Glutamatergic neuron (in vitro differentiated cells): ENCODE results near the gene GPR150. TPM values are rescaled to one million over a fixed set of nuclear protein-coding genes. Genes with fewer than 3 reads are reported as not detected.

ENCODE experiments used
- DNase-seq: peaks from one replicate; pipeline ENCODE4 v3.0.0; 2022
- H3K27ac Mint-ChIP-seq: one replicate; pipeline ENCODE4 v1.8.0; 2020; ENCODE audit warnings: mild to moderate bottlenecking, mixed read lengths, inconsistent platforms; ENCODE audit not compliant: unreplicated experiment
- H3K27me3 Mint-ChIP-seq: one replicate; pipeline ENCODE4 v1.8.0; 2020; ENCODE audit warnings: mild to moderate bottlenecking, moderate library complexity, mixed read lengths, inconsistent platforms; ENCODE audit not compliant: unreplicated experiment
- H3K36me3 Mint-ChIP-seq: one replicate; pipeline ENCODE4 v1.8.0; 2020; ENCODE audit warnings: mild to moderate bottlenecking, mixed read lengths, inconsistent platforms; ENCODE audit not compliant: unreplicated experiment
- H3K4me1 Mint-ChIP-seq: one replicate; pipeline ENCODE4 v1.8.0; 2020; ENCODE audit warnings: mild to moderate bottlenecking, low read depth, mixed read lengths, inconsistent platforms; ENCODE audit not compliant: unreplicated experiment
- H3K4me3 Mint-ChIP-seq: one replicate; pipeline ENCODE4 v1.8.0; 2020; ENCODE audit warnings: mild to moderate bottlenecking, mixed read lengths, inconsistent platforms; ENCODE audit not compliant: unreplicated experiment
- H3K9me3 Mint-ChIP-seq: one replicate; pipeline ENCODE4 v1.8.0; 2020; ENCODE audit warnings: mild to moderate bottlenecking, moderate library complexity, mixed read lengths, inconsistent platforms; ENCODE audit not compliant: unreplicated experiment
- total RNA-seq: library from RNA; stranded (reverse); fragmentation: NEBNext Ultra II Directional; extraction: Animal tissue kit (Norgen Biotek cat#: 25700); gene quantifications from one replicate; pipeline ENCODE4 v1.2.1, GENCODE V29; 2021; ENCODE audit not compliant: unreplicated experiment
- TF ChIP-seq, protein P1 (sequence below): fragments of 200-600 bp; sonication (generic); IDR thresholded peaks from one replicate; pipeline ENCODE4 v1.5.0; 2021; ENCODE audit not compliant: partially characterized antibody, unreplicated experiment

Gene GPR150
- total RNA-seq, 1 donor from 2014 or later = not detected

DNA sequence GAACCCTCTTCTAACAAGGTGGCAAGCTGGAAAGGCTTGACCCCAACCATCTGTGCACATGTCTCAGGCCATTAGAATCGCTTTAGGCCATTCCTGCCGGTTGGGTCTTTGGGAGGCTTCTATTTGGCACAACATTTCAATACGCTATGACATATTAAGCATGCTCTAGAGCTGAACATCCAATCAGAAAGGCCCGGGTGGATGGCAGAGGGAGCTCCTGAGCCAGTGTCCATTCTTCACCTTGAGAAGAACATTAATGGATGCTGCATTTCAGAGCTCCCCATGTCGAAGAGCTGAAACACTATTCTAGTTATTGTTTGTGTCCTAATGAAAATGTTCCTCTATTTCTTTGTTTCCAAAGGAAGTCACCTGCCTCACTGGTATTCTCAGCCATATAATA lies 50.1 kb downstream of the GPR150 start:
- Mint-ChIP-seq H3K27me3 (no peaks in the 10 kb centered on the region), H3K36me3 (no peaks in the 10 kb centered on the region), H3K27ac (no peak overlapping the region), H3K9me3 (peaks cover 4% of the 10 kb centered on the region), H3K4me1 (peaks cover 10% of the 10 kb centered on the region), H3K4me3 (no peak overlapping the region)
- TF ChIP-seq, protein P1, sequence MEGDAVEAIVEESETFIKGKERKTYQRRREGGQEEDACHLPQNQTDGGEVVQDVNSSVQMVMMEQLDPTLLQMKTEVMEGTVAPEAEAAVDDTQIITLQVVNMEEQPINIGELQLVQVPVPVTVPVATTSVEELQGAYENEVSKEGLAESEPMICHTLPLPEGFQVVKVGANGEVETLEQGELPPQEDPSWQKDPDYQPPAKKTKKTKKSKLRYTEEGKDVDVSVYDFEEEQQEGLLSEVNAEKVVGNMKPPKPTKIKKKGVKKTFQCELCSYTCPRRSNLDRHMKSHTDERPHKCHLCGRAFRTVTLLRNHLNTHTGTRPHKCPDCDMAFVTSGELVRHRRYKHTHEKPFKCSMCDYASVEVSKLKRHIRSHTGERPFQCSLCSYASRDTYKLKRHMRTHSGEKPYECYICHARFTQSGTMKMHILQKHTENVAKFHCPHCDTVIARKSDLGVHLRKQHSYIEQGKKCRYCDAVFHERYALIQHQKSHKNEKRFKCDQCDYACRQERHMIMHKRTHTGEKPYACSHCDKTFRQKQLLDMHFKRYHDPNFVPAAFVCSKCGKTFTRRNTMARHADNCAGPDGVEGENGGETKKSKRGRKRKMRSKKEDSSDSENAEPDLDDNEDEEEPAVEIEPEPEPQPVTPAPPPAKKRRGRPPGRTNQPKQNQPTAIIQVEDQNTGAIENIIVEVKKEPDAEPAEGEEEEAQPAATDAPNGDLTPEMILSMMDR = no peak
- no peak for DNase-seq

DNA sequence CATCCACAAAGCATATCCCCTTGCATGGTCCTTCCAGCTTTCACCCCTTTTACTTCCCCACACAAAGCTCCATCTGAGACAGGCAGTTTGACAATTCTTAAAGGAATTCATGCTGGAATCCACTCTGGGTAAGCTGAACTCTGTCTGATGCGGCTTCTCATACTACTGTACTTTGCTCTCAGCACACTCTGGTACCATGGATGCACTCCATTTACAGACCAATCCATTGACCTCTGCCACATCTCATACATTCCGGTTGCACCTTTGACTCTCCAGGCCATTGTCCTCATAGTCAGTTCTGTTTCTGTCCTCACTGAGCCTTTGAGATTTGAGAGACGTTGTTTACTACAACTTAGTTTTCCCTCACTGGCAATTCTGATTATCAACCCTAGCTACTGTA lies 50.7 kb downstream of the GPR150 start:
- TF ChIP-seq, protein P1 = no peak
- H3K9me3 Mint-ChIP-seq = peaks cover 4% of the 10 kb centered on the region
- H3K4me3 Mint-ChIP-seq = no peak overlapping the region
- peaks cover 10% of the 10 kb centered on the region for H3K4me1 Mint-ChIP-seq
- H3K27ac Mint-ChIP-seq = no peak overlapping the region
- no peaks in the 10 kb centered on the region for H3K36me3 Mint-ChIP-seq
- no peak for DNase-seq
- H3K27me3 Mint-ChIP-seq = no peaks in the 10 kb centered on the region

Other genes starting within 250 kb of the GPR150 start
- not detected for gene FAM81B, start 228.7 kb upstream of the GPR150 start, total RNA-seq
- 163 TPM for gene SKIC3, start 65.1 kb upstream of the GPR150 start, total RNA-seq
- 5.5 TPM for gene ARSK, start 65.0 kb upstream of the GPR150 start, total RNA-seq
- 1.1 TPM for gene RFESD, start 26.7 kb downstream of the GPR150 start, total RNA-seq
- not detected for gene SPATA9, start 62.9 kb downstream of the GPR150 start, total RNA-seq
- 39.0 TPM for gene RHOBTB3, start 111.2 kb downstream of the GPR150 start, total RNA-seq
- 79.6 TPM for gene GLRX, start 202.6 kb downstream of the GPR150 start, total RNA-seq